OCI-LY3 (cell line): ENCODE measurements around the gene ZNF689.

Source experiments
- H2AFZ ChIP-seq: fragments of 200-600, 300-600 bp; shearing (Covaris generic); 2 replicates; pipeline ENCODE4 v1.6.0; 2014; ENCODE audit warnings: antibody characterized with exemption, low read depth, low read length
- H3K27ac ChIP-seq: fragments of 200-600, 300-600 bp; sonication (generic); 2 replicates; pipeline ENCODE4 v1.5.1; 2014; ENCODE audit warnings: mild to moderate bottlenecking, low read length, moderate library complexity, mixed read lengths
- H3K27me3 ChIP-seq: fragments of 200-600, 300-600 bp; sonication (generic); 2 replicates; pipeline ENCODE4 v1.6.1; 2014; ENCODE audit warnings: low read depth, low read length, mixed read lengths
- H3K36me3 ChIP-seq: fragments of 200-600, 300-600 bp; sonication (generic); replicated peaks from 2 replicates; pipeline ENCODE3; 2014; ENCODE audit warnings: low read depth, low read length, mixed read lengths
- H3K4me1 ChIP-seq: fragments of 300-600, 200-600 bp; sonication (generic); 2 replicates; pipeline ENCODE4 v1.6.1; 2014; ENCODE audit warnings: low read length, mixed read lengths
- H3K4me2 ChIP-seq: fragments of 200-600, 300-600 bp; sonication (generic); 2 replicates; pipeline ENCODE4 v1.6.1; 2014; ENCODE audit warnings: low read length, mixed read lengths
- H3K4me3 ChIP-seq: fragments of 300-600, 200-600 bp; sonication (generic); 2 replicates; pipeline ENCODE4 v1.5.1; 2014; ENCODE audit warnings: antibody characterized with exemption, mild to moderate bottlenecking, low read length, moderate library complexity
- H3K79me2 ChIP-seq: fragments of 300-600, 200-600 bp; shearing (Covaris generic); 2 replicates; pipeline ENCODE4 v1.6.1; 2014; ENCODE audit warnings: mild to moderate bottlenecking, low read length, mixed read lengths
- H3K9ac ChIP-seq: fragments of 300-600, 200-600 bp; shearing (Covaris generic); 2 replicates; pipeline ENCODE4 v1.6.0; 2014; ENCODE audit warnings: mild to moderate bottlenecking, low read length, moderate library complexity
- H3K9me3 ChIP-seq: fragments of 200-600, 300-600 bp; shearing (Covaris generic); 2 replicates; pipeline ENCODE4 v1.6.1; 2014; ENCODE audit warnings: low read length, mixed read lengths; ENCODE audit not compliant: insufficient read depth
- H4K20me1 ChIP-seq: fragments of 200-600, 300-600 bp; sonication (generic); 2 replicates; pipeline ENCODE4 v1.6.1; 2016; ENCODE audit warnings: low read length, mixed read lengths; ENCODE audit not compliant: insufficient read depth
- CTCF ChIP-seq: fragments of 200-600, 300-600 bp; sonication (generic); IDR thresholded peaks from 2 replicates; pipeline ENCODE4 v1.5.1; 2014; ENCODE audit warnings: antibody characterized with exemption, low read length, low read depth
- EZH2phosphoT487 ChIP-seq: fragments of 200-600 bp; shearing (Covaris generic); IDR thresholded peaks from 2 replicates; pipeline ENCODE4 v1.6.1; 2018; ENCODE audit warnings: antibody characterized with exemption, mixed run types, low read depth

ZNF689 gene

GRCh38 chr16:30602616-30603277 is 7.4 kb downstream of the ZNF689 start:
- Histone ChIP-seq H3K27me3 (no peaks in the 10 kb centered on the region), H3K36me3 (peaks cover 30% of the 10 kb centered on the region), H3K9ac (no peak overlapping the region), H3K9me3 (no peaks in the 10 kb centered on the region), H4K20me1 (no peaks in the 10 kb centered on the region), H2AFZ (no peak overlapping the region), H3K4me2 (no peak overlapping the region), H3K79me2 (no peaks in the 10 kb centered on the region), H3K4me1 (no peaks in the 10 kb centered on the region), H3K27ac (no peak overlapping the region), H3K4me3 (no peak overlapping the region)
- TF ChIP-seq EZH2phosphoT487 (no peak), CTCF (no peak)

GRCh38 chr16:30601966-30602365 is 8.2 kb downstream of the ZNF689 start:
- H3K4me3 ChIP-seq: no peak overlapping the region
- H3K27ac ChIP-seq: no peak overlapping the region
- no peak overlapping the region for H3K9ac ChIP-seq
- no peak overlapping the region for H2AFZ ChIP-seq
- no peak for TF ChIP-seq CTCF
- no peak for TF ChIP-seq EZH2phosphoT487
- no peaks in the 10 kb centered on the region for H3K9me3 ChIP-seq
- H3K79me2 ChIP-seq: no peaks in the 10 kb centered on the region
- no peaks in the 10 kb centered on the region for H3K27me3 ChIP-seq
- H3K4me2 ChIP-seq: no peak overlapping the region
- peaks cover 30% of the 10 kb centered on the region for H3K36me3 ChIP-seq
- H3K4me1 ChIP-seq: no peaks in the 10 kb centered on the region
- no peaks in the 10 kb centered on the region for H4K20me1 ChIP-seq

- no peaks in the 10 kb centered on the region for H4K20me1 ChIP-seq
- H3K9ac ChIP-seq: no peak overlapping the region
- no peaks in the 10 kb centered on the region for H3K27me3 ChIP-seq
- H3K4me2 ChIP-seq: no peak overlapping the region
- no peaks in the 10 kb centered on the region for H3K9me3 ChIP-seq
- H3K27ac ChIP-seq: no peak overlapping the region
- H3K4me3 ChIP-seq: no peak overlapping the region
- TF ChIP-seq EZH2phosphoT487 (no peak), CTCF (no peak)
- no peaks in the 10 kb centered on the region for H3K79me2 ChIP-seq
- no peaks in the 10 kb centered on the region for H3K4me1 ChIP-seq
- peaks cover 28% of the 10 kb centered on the region for H3K36me3 ChIP-seq
- H2AFZ ChIP-seq: no peak overlapping the region
These were observed 9.3 kb downstream of the ZNF689 start for GRCh38 chr16:30600929-30601328.

GRCh38 chr16:30600215-30600614 is 10.0 kb downstream of the ZNF689 start:
- no peak overlapping the region for H3K4me3 ChIP-seq
- H3K79me2 ChIP-seq: no peaks in the 10 kb centered on the region
- H3K4me1 ChIP-seq: no peaks in the 10 kb centered on the region
- H3K9ac ChIP-seq: no peak overlapping the region
- no peaks in the 10 kb centered on the region for H3K27me3 ChIP-seq
- TF ChIP-seq CTCF (no peak), EZH2phosphoT487 (no peak)
- peaks cover 28% of the 10 kb centered on the region for H3K36me3 ChIP-seq
- H3K9me3 ChIP-seq: no peaks in the 10 kb centered on the region
- no peak overlapping the region for H3K4me2 ChIP-seq
- no peaks in the 10 kb centered on the region for H4K20me1 ChIP-seq
- no peak overlapping the region for H3K27ac ChIP-seq
- no peak overlapping the region for H2AFZ ChIP-seq
